Smooth muscle cell (in vitro differentiated cells): ENCODE measurements around the gene STAP2. TPM values are rescaled to one million over a fixed set of nuclear protein-coding genes. Genes with fewer than 3 reads are reported as not detected.

Source experiments
- DNase-seq: peaks from one replicate; lab custom pipeline; 2025; ENCODE audit not compliant: unreplicated experiment; lab: John Stamatoyannopoulos, UW
- H2AFZ ChIP-seq: fragments of 200-600 bp; sonication (generic); 2 replicates; pipeline ENCODE4 v1.6.0; 2016; ENCODE audit warnings: antibody characterized with exemption, low read depth, mild to moderate bottlenecking
- H3F3A ChIP-seq: fragments of 200-600 bp; sonication (generic); 2 replicates; pipeline ENCODE4 v1.6.0; 2017; ENCODE audit warnings: antibody characterized with exemption, low read depth
- H3K27ac ChIP-seq: fragments of 200-600 bp; sonication (generic); 2 replicates; pipeline ENCODE4 v1.5.1; 2016; ENCODE audit warnings: low read depth, mild to moderate bottlenecking
- H3K27me3 ChIP-seq: fragments of 200-600 bp; sonication (generic); 2 replicates; pipeline ENCODE4 v1.6.1; 2016; ENCODE audit warnings: low read depth, mild to moderate bottlenecking
- H3K36me3 ChIP-seq: fragments of 200-600 bp; sonication (generic); 2 replicates; pipeline ENCODE4 v1.5.1; 2016; ENCODE audit warnings: low read depth
- H3K4me1 ChIP-seq: fragments of 200-600 bp; sonication (generic); 2 replicates; pipeline ENCODE4 v1.5.1; 2016; ENCODE audit warnings: low read depth
- H3K4me2 ChIP-seq: fragments of 200-600 bp; sonication (generic); 2 replicates; pipeline ENCODE4 v1.6.0; 2016; ENCODE audit warnings: mild to moderate bottlenecking
- H3K4me3 ChIP-seq: fragments of 200-600 bp; sonication (generic); 2 replicates; pipeline ENCODE4 v1.5.1; 2016; ENCODE audit warnings: mild to moderate bottlenecking
- H3K79me2 ChIP-seq: fragments of 200-600 bp; sonication (generic); 2 replicates; pipeline ENCODE4 v1.6.0; 2016; ENCODE audit warnings: low read depth, mild to moderate bottlenecking
- H3K9ac ChIP-seq: fragments of 200-600 bp; sonication (generic); 2 replicates; pipeline ENCODE4 v1.6.0; 2016; ENCODE audit warnings: low read depth
- H3K9me3 ChIP-seq: fragments of 200-600 bp; sonication (generic); replicated peaks from 2 replicates; pipeline ENCODE4 v1.5.1; 2016; ENCODE audit warnings: low read depth
- H4K20me1 ChIP-seq: fragments of 200-600 bp; sonication (generic); 2 replicates; pipeline ENCODE4 v1.6.0; 2016; ENCODE audit warnings: low read depth
- WGBS: methylation state at CpG from one replicate; pipeline ENCODE4 v1.1.7; 2016; ENCODE audit warnings: low lambda C conversion rate; 5-methylcytosine and 5-hydroxymethylcytosine counted together
- polyA plus RNA-seq: library from polyadenylated mRNA; unstranded; fragments of >200 nt; fragmentation: Nextera tagmentation; extraction: Ambion mirVana; gene quantifications from 2 replicates; pipeline ENCODE4 v1.2.1, GENCODE V29; 2016
- total RNA-seq: library from RNA; depleted of rRNA; stranded (reverse); fragments of >200 nt; gene quantifications from 2 replicates; pipeline ENCODE4 v1.2.3, GENCODE V29; 2014
- TF ChIP-seq, protein P1 (sequence below): fragments of 200-600 bp; sonication (generic); IDR thresholded peaks from 2 replicates; pipeline ENCODE4 v1.5.1; 2017; ENCODE audit warnings: borderline replicate concordance, mild to moderate bottlenecking, antibody characterized with exemption; ENCODE audit not compliant: insufficient read depth, poor library complexity, severe bottlenecking

The STAP2 gene
- total and polyA plus RNA-seq, 2 experiments from 2014 or later = 8.3 to 10.7 TPM

GRCh38 chr19:4375164-4376027 lies 36.8 kb upstream of the STAP2 start:
- TF ChIP-seq, protein P1, sequence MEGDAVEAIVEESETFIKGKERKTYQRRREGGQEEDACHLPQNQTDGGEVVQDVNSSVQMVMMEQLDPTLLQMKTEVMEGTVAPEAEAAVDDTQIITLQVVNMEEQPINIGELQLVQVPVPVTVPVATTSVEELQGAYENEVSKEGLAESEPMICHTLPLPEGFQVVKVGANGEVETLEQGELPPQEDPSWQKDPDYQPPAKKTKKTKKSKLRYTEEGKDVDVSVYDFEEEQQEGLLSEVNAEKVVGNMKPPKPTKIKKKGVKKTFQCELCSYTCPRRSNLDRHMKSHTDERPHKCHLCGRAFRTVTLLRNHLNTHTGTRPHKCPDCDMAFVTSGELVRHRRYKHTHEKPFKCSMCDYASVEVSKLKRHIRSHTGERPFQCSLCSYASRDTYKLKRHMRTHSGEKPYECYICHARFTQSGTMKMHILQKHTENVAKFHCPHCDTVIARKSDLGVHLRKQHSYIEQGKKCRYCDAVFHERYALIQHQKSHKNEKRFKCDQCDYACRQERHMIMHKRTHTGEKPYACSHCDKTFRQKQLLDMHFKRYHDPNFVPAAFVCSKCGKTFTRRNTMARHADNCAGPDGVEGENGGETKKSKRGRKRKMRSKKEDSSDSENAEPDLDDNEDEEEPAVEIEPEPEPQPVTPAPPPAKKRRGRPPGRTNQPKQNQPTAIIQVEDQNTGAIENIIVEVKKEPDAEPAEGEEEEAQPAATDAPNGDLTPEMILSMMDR = peak; percentile 15
- DNase-seq = peak; percentile 23
- H3K9ac ChIP-seq = peak overlapping the region; percentile 59
- H3K79me2 ChIP-seq = peaks cover 73% of the 10 kb centered on the region
- H2AFZ ChIP-seq = no peak overlapping the region
- no peaks in the 10 kb centered on the region for H3K9me3 ChIP-seq
- peak overlapping the region; percentile 95 for H3K27ac ChIP-seq
- peak overlapping the region; percentile 53 for H3K4me2 ChIP-seq
- no peaks in the 10 kb centered on the region for H3K36me3 ChIP-seq
- WGBS = 30% methylated on average over 16 of the region's 16 CpGs
- no peak overlapping the region for H3K4me3 ChIP-seq
- H4K20me1 ChIP-seq = peaks cover 100% of the 10 kb centered on the region
- H3F3A ChIP-seq = peaks cover 43% of the 10 kb centered on the region
- H3K4me1 ChIP-seq = peaks cover 48% of the 10 kb centered on the region
- H3K27me3 ChIP-seq = no peaks in the 10 kb centered on the region

GRCh38 chr19:4374498-4375163 lies 36.0 kb upstream of the STAP2 start:
- H2AFZ ChIP-seq = no peak overlapping the region
- H3K4me1 ChIP-seq = peaks cover 53% of the 10 kb centered on the region
- TF ChIP-seq, protein P1 = no peak
- peaks cover 73% of the 10 kb centered on the region for H3K79me2 ChIP-seq
- no peaks in the 10 kb centered on the region for H3K36me3 ChIP-seq
- no peak overlapping the region for H3K4me3 ChIP-seq
- peak; percentile 84 for DNase-seq
- H3K27me3 ChIP-seq = no peaks in the 10 kb centered on the region
- peak overlapping the region; percentile 53 for H3K4me2 ChIP-seq
- no peaks in the 10 kb centered on the region for H3K9me3 ChIP-seq
- H4K20me1 ChIP-seq = peaks cover 100% of the 10 kb centered on the region
- H3K27ac ChIP-seq = peak overlapping the region; percentile 95
- peaks cover 43% of the 10 kb centered on the region for H3F3A ChIP-seq
- peak overlapping the region; percentile 84 for H3K9ac ChIP-seq
- 28% methylated on average over 24 of the region's 27 CpGs for WGBS

- Histone ChIP-seq H4K20me1 (peaks cover 100% of the 10 kb centered on the region), H3F3A (peaks cover 43% of the 10 kb centered on the region), H3K27ac (peak overlapping the region; percentile 95), H3K9me3 (no peaks in the 10 kb centered on the region), H3K36me3 (no peaks in the 10 kb centered on the region), H2AFZ (no peak overlapping the region), H3K4me2 (peak overlapping the region; percentile 53), H3K27me3 (no peaks in the 10 kb centered on the region), H3K79me2 (peaks cover 73% of the 10 kb centered on the region), H3K4me1 (peaks cover 61% of the 10 kb centered on the region), H3K9ac (peak overlapping the region; percentile 84), H3K4me3 (no peak overlapping the region)
- TF ChIP-seq, protein P1 = no peak
- 42% methylated on average over 25 of the region's 25 CpGs for WGBS
- DNase-seq = peak; percentile 84
These were observed 35.2 kb upstream of the STAP2 start for GRCh38 chr19:4373601-4374497.
